Endodermal cell (in vitro differentiated cells): Measurements from ENCODE around the gene SLC26A8. TPM values are rescaled to one million over a fixed set of nuclear protein-coding genes. Genes with fewer than 3 reads are reported as not detected.
A peak's percentile ranks its signal among the peaks of the same experiment; 100 is the strongest.
"Not testable (repeated sequence)": the region's sequence is repeated elsewhere in the genome, so short reads cannot be mapped to it uniquely, and the experiment has no call there.

Experiments
- DNase-seq: peaks from one replicate; pipeline ENCODE4 v3.0.0-alpha.2; 2017
- H3K27ac ChIP-seq: 2 replicates; pipeline ENCODE4 v1.5.1; 2013; ENCODE audit warnings: mild to moderate bottlenecking, low read depth, low read length, moderate library complexity
- H3K27me3 ChIP-seq: 2 replicates; pipeline ENCODE4 v1.6.1; 2013; ENCODE audit warnings: mild to moderate bottlenecking, low read length, moderate library complexity; ENCODE audit not compliant: insufficient read depth, control insufficient read depth, poor library complexity, severe bottlenecking
- H3K36me3 ChIP-seq: 2 replicates; pipeline ENCODE4 v1.7.0; 2013; ENCODE audit warnings: mild to moderate bottlenecking, low read length, moderate library complexity; ENCODE audit not compliant: control insufficient read depth, insufficient read depth
- H3K4me1 ChIP-seq: one replicate; pipeline ENCODE4 v1.7.0; 2013; ENCODE audit warnings: low read length; ENCODE audit not compliant: control insufficient read depth, insufficient read depth
- H3K4me3 ChIP-seq: 2 replicates; pipeline ENCODE4 v1.5.1; 2013; ENCODE audit warnings: mild to moderate bottlenecking, low read length, moderate library complexity
- H3K9ac ChIP-seq: 2 replicates; pipeline ENCODE4 v1.6.1; 2013; ENCODE audit warnings: mild to moderate bottlenecking, low read length, moderate library complexity; ENCODE audit not compliant: poor library complexity, severe bottlenecking; ENCODE audit errors: extremely low read depth
- H3K9me3 ChIP-seq: 2 replicates; pipeline ENCODE4 v1.6.1; 2013; ENCODE audit warnings: mild to moderate bottlenecking, low read length, moderate library complexity; ENCODE audit not compliant: control insufficient read depth
- H3K27ac Mint-ChIP-seq: 2 replicates; pipeline ENCODE4 v1.8.0; 2020; ENCODE audit warnings: mixed read lengths
- H3K27me3 Mint-ChIP-seq: 2 replicates; pipeline ENCODE4 v1.8.0; 2021; ENCODE audit warnings: mild to moderate bottlenecking, mixed read lengths; ENCODE audit not compliant: insufficient read depth
- H3K36me3 Mint-ChIP-seq: 2 replicates; pipeline ENCODE4 v1.8.0; 2020; ENCODE audit warnings: low read depth, mixed read lengths
- H3K4me1 Mint-ChIP-seq: 2 replicates; pipeline ENCODE4 v1.8.0; 2020; ENCODE audit warnings: mixed read lengths
- H3K4me3 Mint-ChIP-seq: 2 replicates; pipeline ENCODE4 v1.8.0; 2020; ENCODE audit warnings: mild to moderate bottlenecking, moderate library complexity, mixed read lengths
- H3K9me3 Mint-ChIP-seq: 2 replicates; pipeline ENCODE4 v1.8.0; 2020; ENCODE audit warnings: mild to moderate bottlenecking, mixed read lengths
- WGBS, 2 experiments: methylation state at CpG; one replicate each; pipeline versions ENCODE4 v1.1.5 to v1.1.7; 2013; ENCODE audit warnings: missing lambda C conversion rate in 2 of 2, mixed read lengths in 1 of 2; ENCODE audit not compliant: insufficient coverage in 1 of 2, insufficient read length in 1 of 2; 5-methylcytosine and 5-hydroxymethylcytosine counted together
- total RNA-seq, 2 donors: library from RNA; stranded (reverse); fragmentation: NEBNext Ultra II Directional in 1 of 2; extraction: Animal tissue kit (Norgen Biotek cat#: 25700) in 1 of 2; gene quantifications; 2 replicates in 1 of 2; 3 replicates in 1 of 2; pipeline ENCODE4 v1.2.1, GENCODE V29; 2021
- TF ChIP-seq, protein P1 (sequence below): fragments of 200-600 bp; sonication (generic); conservative IDR thresholded peaks from 2 replicates; pipeline ENCODE4 v1.5.0; 2021; ENCODE audit warnings: antibody characterized with exemption, mild to moderate bottlenecking

The SLC26A8 gene
- total RNA-seq, 2 donors from 2014 or later, result not detected

DNA sequence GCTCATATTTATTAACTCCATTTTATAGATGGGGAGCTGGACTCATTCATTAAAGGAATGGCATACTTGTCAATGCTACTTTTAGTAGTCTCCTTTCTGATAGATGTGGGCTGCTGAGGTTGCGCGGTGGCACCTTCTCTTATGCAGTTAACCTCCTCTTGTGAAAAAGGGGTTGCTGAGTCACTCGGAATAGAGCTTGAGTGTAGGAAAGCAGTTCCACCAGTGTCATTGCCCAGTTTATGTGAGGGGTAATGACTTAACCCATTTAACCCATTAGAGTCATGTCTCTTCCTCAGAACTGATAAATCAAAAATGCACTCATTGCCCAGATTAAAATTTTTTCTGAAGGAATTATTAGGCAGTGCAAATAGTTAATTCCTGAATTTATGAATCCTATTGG lies 9.5 kb upstream of the SLC26A8 start:
- H3K27me3 ChIP-seq, result no peaks in the 10 kb centered on the region
- WGBS, 2 experiments, result 91 to 98% methylated on average over 3 of the region's 3 CpGs
- H3K4me3 ChIP-seq, result no peak overlapping the region
- H3K9me3 ChIP-seq, result no peaks in the 10 kb centered on the region
- H3K9me3 Mint-ChIP-seq, result no peaks in the 10 kb centered on the region
- H3K27me3 Mint-ChIP-seq, result no peaks in the 10 kb centered on the region
- DNase-seq, result no peak
- H3K27ac ChIP-seq, result no peak overlapping the region
- no peaks in the 10 kb centered on the region for H3K36me3 ChIP-seq
- H3K27ac Mint-ChIP-seq, result no peak overlapping the region
- peaks cover 8% of the 10 kb centered on the region for H3K36me3 Mint-ChIP-seq
- TF ChIP-seq, protein P1, sequence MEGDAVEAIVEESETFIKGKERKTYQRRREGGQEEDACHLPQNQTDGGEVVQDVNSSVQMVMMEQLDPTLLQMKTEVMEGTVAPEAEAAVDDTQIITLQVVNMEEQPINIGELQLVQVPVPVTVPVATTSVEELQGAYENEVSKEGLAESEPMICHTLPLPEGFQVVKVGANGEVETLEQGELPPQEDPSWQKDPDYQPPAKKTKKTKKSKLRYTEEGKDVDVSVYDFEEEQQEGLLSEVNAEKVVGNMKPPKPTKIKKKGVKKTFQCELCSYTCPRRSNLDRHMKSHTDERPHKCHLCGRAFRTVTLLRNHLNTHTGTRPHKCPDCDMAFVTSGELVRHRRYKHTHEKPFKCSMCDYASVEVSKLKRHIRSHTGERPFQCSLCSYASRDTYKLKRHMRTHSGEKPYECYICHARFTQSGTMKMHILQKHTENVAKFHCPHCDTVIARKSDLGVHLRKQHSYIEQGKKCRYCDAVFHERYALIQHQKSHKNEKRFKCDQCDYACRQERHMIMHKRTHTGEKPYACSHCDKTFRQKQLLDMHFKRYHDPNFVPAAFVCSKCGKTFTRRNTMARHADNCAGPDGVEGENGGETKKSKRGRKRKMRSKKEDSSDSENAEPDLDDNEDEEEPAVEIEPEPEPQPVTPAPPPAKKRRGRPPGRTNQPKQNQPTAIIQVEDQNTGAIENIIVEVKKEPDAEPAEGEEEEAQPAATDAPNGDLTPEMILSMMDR, result no peak
- peaks cover under 1% of the 10 kb centered on the region for H3K4me1 ChIP-seq
- peaks cover 30% of the 10 kb centered on the region for H3K4me1 Mint-ChIP-seq
- no peak overlapping the region for H3K4me3 Mint-ChIP-seq
- no peak overlapping the region for H3K9ac ChIP-seq

DNA sequence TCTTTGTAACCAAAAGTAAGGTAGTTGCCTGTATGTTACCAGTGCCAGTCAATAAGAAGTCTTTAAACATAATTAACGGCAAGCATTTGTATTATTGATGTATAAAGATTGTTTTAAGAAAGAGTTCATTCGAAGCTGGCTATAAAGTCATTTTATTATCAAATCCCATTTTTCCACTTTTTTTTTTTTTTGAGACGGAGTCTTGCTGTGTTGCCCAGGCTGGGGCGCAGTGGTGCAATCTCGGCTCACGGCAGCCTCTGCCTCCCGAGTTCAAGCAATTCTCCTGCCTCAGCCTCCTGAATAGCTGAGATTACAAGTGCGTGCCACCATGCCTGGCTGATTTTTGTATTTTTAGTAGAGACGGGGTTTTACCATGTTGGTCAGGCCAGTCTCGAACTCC lies 8.7 kb upstream of the SLC26A8 start:
- not testable (repeated sequence) for H3K9me3 Mint-ChIP-seq

DNA sequence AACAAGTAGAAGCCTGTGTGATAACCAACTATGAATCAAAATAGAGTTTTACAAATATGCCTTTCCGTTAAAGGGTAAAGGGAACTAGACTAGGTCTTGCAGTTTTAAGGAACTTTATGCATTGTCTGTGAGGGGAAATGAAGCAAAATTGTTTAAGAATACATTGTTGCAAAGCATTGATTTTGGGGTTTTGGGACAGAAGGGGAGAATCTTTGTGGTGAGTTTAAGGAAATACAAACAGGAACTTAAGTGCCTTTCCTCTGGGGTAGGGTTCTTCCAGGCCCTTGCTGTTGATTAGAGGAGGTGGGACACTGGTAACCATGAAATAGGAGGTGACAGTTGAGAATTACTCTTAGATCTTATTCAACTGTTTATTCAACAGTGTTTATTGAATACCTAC lies 7.8 kb upstream of the SLC26A8 start:
- WGBS, 2 experiments, result 90 to 100% methylated on average over 1 of the region's 1 CpG
- Histone ChIP-seq H3K4me1 (no peaks in the 10 kb centered on the region), H3K4me3 (no peak overlapping the region), H3K27ac (no peak overlapping the region), H3K27me3 (no peaks in the 10 kb centered on the region), H3K9ac (no peak overlapping the region), H3K36me3 (no peaks in the 10 kb centered on the region), H3K9me3 (no peaks in the 10 kb centered on the region)
- TF ChIP-seq, protein P1, result no peak
- DNase-seq, result no peak
- Mint-ChIP-seq H3K4me1 (peaks cover 19% of the 10 kb centered on the region), H3K27me3 (no peaks in the 10 kb centered on the region), H3K27ac (no peak overlapping the region), H3K4me3 (no peak overlapping the region), H3K36me3 (peaks cover 8% of the 10 kb centered on the region), H3K9me3 (no peaks in the 10 kb centered on the region)

More for the DNA sequence above, 8.7 kb upstream of the SLC26A8 start:
- H3K4me3 Mint-ChIP-seq, H3K4me1 ChIP-seq, H3K27ac ChIP-seq, H3K9ac ChIP-seq, H3K36me3 ChIP-seq, H3K27me3 ChIP-seq, H3K36me3 Mint-ChIP-seq, H3K4me3 ChIP-seq, H3K27ac Mint-ChIP-seq, H3K9me3 ChIP-seq, DNase-seq, H3K27me3 Mint-ChIP-seq: not testable (repeated sequence)
- 81 to 96% methylated on average over 3 to 10 of the region's 10 CpGs for WGBS, 2 experiments
- peaks cover 23% of the 10 kb centered on the region for H3K4me1 Mint-ChIP-seq

DNA sequence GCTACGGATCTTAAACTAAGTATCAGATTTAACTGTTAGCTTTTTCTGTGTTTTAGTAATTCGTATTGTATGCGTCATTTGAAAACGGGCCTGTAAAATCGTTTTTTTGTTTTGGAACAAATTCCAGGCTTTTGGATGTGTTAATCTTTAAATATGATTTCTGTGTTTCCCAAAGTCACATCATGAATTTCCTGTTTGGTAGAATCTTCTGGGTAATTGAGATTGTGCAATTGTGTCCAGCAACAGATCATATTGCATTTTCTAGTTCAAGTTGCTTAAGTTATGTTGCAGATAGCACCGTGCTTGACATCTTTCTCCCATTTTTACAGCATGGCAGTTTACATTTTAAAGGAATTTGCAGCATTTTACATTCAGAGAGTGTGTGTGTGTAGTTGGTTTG lies 5.0 kb upstream of the SLC26A8 start:
- Histone ChIP-seq H3K9me3 (no peaks in the 10 kb centered on the region), H3K36me3 (no peaks in the 10 kb centered on the region), H3K4me1 (peaks cover 6% of the 10 kb centered on the region), H3K27me3 (no peaks in the 10 kb centered on the region), H3K4me3 (peak overlapping the region; percentile 95), H3K27ac (no peak overlapping the region), H3K9ac (peak overlapping the region; percentile 84)
- peak overlapping the region; percentile 84 for H3K4me3 Mint-ChIP-seq
- WGBS, 2 experiments, result 64 to 82% methylated on average over 4 to 6 of the region's 6 CpGs
- peaks cover 4% of the 10 kb centered on the region for H3K36me3 Mint-ChIP-seq
- peaks cover 5% of the 10 kb centered on the region for H3K27me3 Mint-ChIP-seq
- H3K4me1 Mint-ChIP-seq, result peaks cover 27% of the 10 kb centered on the region
- TF ChIP-seq, protein P1, result no peak
- DNase-seq, result no peak
- no peaks in the 10 kb centered on the region for H3K9me3 Mint-ChIP-seq
- H3K27ac Mint-ChIP-seq, result no peak overlapping the region
